Adrenal gland (tissue), 12 donors: ENCODE results near the gene HSPA8. TPM values are rescaled to one million over a fixed set of nuclear protein-coding genes. Genes with fewer than 3 reads are reported as not detected.

Experiments used
- DNase-seq, 7 donors: peaks; one replicate each; pipeline ENCODE4 v3.0.0-alpha.2; 2019 to 2020
- H3K27ac ChIP-seq, 5 donors: fragments of 200-600 bp; sonication (generic) in 4 of 5; 1 replicate in 3 of 5; 2 replicates in 2 of 5; pipeline versions ENCODE4 v1.5.1 to v1.8.0; 2016 to 2020; ENCODE audit warnings: mild to moderate bottlenecking in 1 of 5
- H3K27me3 ChIP-seq: fragments of 200-600 bp; 2 replicates; pipeline ENCODE4 v1.8.0; 2021
- H3K36me3 ChIP-seq, 2 donors: fragments of 200-600 bp; replicated peaks in 1 of 2; 1 replicate in 1 of 2; 2 replicates in 1 of 2; pipeline versions ENCODE4 v1.5.1 to v1.8.0; 2018 to 2022
- H3K4me1 ChIP-seq, 2 donors: fragments of 200-600 bp; replicated peaks in 1 of 2; 1 replicate in 1 of 2; 2 replicates in 1 of 2; pipeline versions ENCODE4 v1.5.1 to v1.8.0; 2018 to 2021
- H3K4me3 ChIP-seq, 4 donors: fragments of 200-600 bp; sonication (generic) in 3 of 4; one replicate each; pipeline ENCODE4 v1.5.1; 2016 to 2018
- H3K9me3 ChIP-seq, 3 donors: fragments of 200-600 bp; sonication (generic) in 1 of 3; replicated peaks in 1 of 3; 1 replicate in 2 of 3; 2 replicates in 1 of 3; pipeline versions ENCODE4 v1.5.1 to v1.8.0; 2016 to 2021
- POLR2A ChIP-seq, 2 donors: fragments of 450-650 bp; IDR thresholded peaks; one replicate each; pipeline ENCODE4 v1.6.1; 2017; ENCODE audit warnings: antibody characterized with exemption in 2 of 2, mild to moderate bottlenecking in 2 of 2, moderate library complexity in 1 of 2
- WGBS, 4 donors: extraction: QIAGEN DNeasy Blood & Tissue Kit in 2 of 4; methylation state at CpG; one replicate each; pipeline versions ENCODE4 v1.1.5 to v1.1.7; 2013 to 2017; 5-methylcytosine and 5-hydroxymethylcytosine counted together
- intact Hi-C, 2 donors: fragments of 100-400 bp; cut with DNase I; formaldehyde crosslinking; loops; one replicate each; pipeline versions ENCODE4 v1.14.1 to v1.15.0; 2022 to 2023
- polyA plus RNA-seq, 3 donors: library from polyadenylated mRNA; stranded (reverse); fragments of 200-250 nt in 2 of 3; fragments of 350-450 nt in 1 of 3; fragmentation: Illumina TruSeq in 1 of 3; extraction: RNeasy Lipid Tissue Mini Kit (QIAGEN cat#74804) in 1 of 3; gene quantifications; one replicate each; pipeline ENCODE4 v1.2.3, GENCODE V29; 2013 to 2014
- total RNA-seq, 9 donors: library from RNA; depleted of rRNA in 4 of 9; stranded (reverse); fragments of >200 nt in 4 of 9; fragments of 120-200 nt in 1 of 9; fragmentation: NEBNext Ultra II Directional in 1 of 9; extraction: Animal tissue kit (Norgen Biotek cat#: 25700) in 1 of 9; gene quantifications; one replicate each; pipeline versions ENCODE4 v1.1.0 to v1.2.4, GENCODE V29; 2013 to 2023
- TF ChIP-seq, protein P1 (sequence below), 6 experiments: fragments of 450-650 bp in 4 of 6; fragments of 200-600 bp in 2 of 6; sonication (generic) in 1 of 6; IDR thresholded peaks; 1 replicate in 5 of 6; 2 replicates in 1 of 6; pipeline versions ENCODE4 v1.5.1 to v1.8.0; 2016 to 2021; ENCODE audit warnings: antibody characterized with exemption in 6 of 6, mild to moderate bottlenecking in 2 of 6, moderate library complexity in 1 of 6
- donor health status: healthy with polysubstance abuse.
- donor health status: Bipolar disorder and iron deficiency.
- donor health status: DM: yes; HTN: yes; CAD: no.
- donor health status: DM: no; HTN: no; CAD: no.
- donor health status: DM: no; HTN: no; CAD: no.
- donor health status: DM: yes; HTN: yes; CAD: no.

Gene HSPA8
- total and polyA plus RNA-seq, 12 donors = 81.6 to 4,262 (median 820) TPM

DNA sequence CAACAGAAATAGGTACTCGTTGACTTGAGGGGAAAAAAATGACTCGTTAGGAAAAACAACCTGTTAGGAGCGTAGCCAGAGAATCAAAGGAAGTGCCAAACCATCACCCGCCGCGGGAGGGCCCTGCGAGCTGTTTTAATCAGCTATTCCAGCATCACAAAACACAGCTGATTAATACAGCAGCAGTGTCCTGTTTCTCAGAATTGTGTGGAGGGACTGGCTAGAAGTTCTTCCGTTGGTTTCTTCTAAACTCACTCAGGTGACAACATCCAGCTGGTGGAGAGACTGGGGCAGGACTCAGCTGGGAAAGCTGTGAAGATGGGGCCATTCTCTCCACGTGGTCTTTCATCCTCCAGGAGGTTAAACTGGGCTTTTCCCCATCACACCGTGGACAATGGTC, 28.0 kb downstream of the HSPA8 start:
- intact Hi-C loops = no loop called here
- H3K4me1 ChIP-seq = no peaks in the 10 kb centered on the region
- no peaks in the 10 kb centered on the region for H3K27me3 ChIP-seq
- peak in 2 of 7 donors; percentile 15 to 25 for DNase-seq
- H3K9me3 ChIP-seq = no peaks in the 10 kb centered on the region
- no peak overlapping the region for H3K4me3 ChIP-seq
- H3K27ac ChIP-seq = no peak overlapping the region
- no peak for TF ChIP-seq POLR2A (IDR thresholded peaks at IDR 0.05)
- TF ChIP-seq, protein P1, sequence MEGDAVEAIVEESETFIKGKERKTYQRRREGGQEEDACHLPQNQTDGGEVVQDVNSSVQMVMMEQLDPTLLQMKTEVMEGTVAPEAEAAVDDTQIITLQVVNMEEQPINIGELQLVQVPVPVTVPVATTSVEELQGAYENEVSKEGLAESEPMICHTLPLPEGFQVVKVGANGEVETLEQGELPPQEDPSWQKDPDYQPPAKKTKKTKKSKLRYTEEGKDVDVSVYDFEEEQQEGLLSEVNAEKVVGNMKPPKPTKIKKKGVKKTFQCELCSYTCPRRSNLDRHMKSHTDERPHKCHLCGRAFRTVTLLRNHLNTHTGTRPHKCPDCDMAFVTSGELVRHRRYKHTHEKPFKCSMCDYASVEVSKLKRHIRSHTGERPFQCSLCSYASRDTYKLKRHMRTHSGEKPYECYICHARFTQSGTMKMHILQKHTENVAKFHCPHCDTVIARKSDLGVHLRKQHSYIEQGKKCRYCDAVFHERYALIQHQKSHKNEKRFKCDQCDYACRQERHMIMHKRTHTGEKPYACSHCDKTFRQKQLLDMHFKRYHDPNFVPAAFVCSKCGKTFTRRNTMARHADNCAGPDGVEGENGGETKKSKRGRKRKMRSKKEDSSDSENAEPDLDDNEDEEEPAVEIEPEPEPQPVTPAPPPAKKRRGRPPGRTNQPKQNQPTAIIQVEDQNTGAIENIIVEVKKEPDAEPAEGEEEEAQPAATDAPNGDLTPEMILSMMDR (IDR thresholded peaks at IDR 0.05) = peak in 1 of 6 experiments; percentile 15
- no peaks in the 10 kb centered on the region for H3K36me3 ChIP-seq
- WGBS, 4 donors = 61 to 71% (median 67%) methylated on average over 10 of the region's 10 CpGs

DNA sequence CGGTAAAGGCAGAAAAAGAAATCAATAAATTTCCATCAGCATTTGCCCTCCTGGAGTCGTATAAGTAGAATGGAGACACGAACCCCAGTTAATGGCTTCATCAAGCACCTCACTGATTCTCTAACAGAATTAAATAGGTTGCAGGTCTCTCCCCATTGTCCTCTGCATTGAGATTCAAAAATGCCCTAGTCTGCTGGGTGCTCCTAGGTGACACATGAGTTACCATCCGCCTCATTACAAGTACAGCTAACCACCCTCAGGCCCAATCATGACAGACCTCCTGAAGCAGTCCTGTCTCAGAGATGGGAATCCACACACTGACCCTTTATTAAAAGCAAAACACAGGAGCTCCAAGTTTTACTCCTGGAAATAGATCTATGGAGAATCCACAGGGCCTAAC, 31.4 kb downstream of the HSPA8 start:
- TF ChIP-seq POLR2A (IDR thresholded peaks at IDR 0.05) = no peak
- TF ChIP-seq, protein P1 (IDR thresholded peaks at IDR 0.05) = no peak
- 79 to 84% (median 83%) methylated on average over 4 of the region's 4 CpGs for WGBS, 4 donors
- intact Hi-C loops = no loop called here

DNA sequence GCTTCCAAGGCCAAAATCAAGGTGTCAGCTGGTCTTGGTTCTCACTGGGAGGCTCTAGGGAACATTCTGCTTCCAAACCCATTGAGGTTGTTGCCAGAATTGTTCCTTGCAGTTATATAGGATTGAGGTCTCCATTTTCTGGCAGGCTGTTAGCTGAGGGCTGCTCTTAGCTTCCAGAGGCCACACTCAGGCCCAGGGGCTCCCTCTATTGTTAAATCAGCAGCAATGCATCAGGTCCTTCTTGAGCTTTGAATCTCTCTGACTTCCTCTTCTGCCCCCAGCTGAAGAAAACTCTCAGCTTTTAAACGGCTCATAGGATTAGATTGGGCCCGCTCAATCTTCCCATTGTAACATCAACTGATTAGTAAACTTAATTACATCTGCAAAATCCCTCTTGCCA, 41.0 kb downstream of the HSPA8 start:
- WGBS, 4 donors = 38 to 49% (median 47%) methylated on average over 2 of the region's 2 CpGs
- H3K4me1 ChIP-seq = no peaks in the 10 kb centered on the region
- no peak overlapping the region for H3K27ac ChIP-seq
- intact Hi-C loops = loop anchor here in 1 of 2 donors (5.0 kb wide), 2 partner anchors 109 to 159 kb away; no protein-coding TSS in a partner anchor
- no peaks in the 10 kb centered on the region for H3K36me3 ChIP-seq
- H3K4me3 ChIP-seq = no peak overlapping the region
- no peaks in the 10 kb centered on the region for H3K9me3 ChIP-seq
- no peak for TF ChIP-seq POLR2A (IDR thresholded peaks at IDR 0.05)
- TF ChIP-seq, protein P1 (IDR thresholded peaks at IDR 0.05) = peak; percentile 18 to 45 (median 32)
- peaks cover 8% of the 10 kb centered on the region for H3K27me3 ChIP-seq
- peak in 6 of 7 donors; percentile 20 to 63 (median 30) for DNase-seq

More for the DNA sequence above, 31.4 kb downstream of the HSPA8 start:
- H3K36me3 ChIP-seq = no peaks in the 10 kb centered on the region
- no peak for DNase-seq
- H3K9me3 ChIP-seq = no peaks in the 10 kb centered on the region
- H3K27me3 ChIP-seq = no peaks in the 10 kb centered on the region
- H3K27ac ChIP-seq = no peak overlapping the region
- no peak overlapping the region for H3K4me3 ChIP-seq
- no peaks in the 10 kb centered on the region for H3K4me1 ChIP-seq

DNA sequence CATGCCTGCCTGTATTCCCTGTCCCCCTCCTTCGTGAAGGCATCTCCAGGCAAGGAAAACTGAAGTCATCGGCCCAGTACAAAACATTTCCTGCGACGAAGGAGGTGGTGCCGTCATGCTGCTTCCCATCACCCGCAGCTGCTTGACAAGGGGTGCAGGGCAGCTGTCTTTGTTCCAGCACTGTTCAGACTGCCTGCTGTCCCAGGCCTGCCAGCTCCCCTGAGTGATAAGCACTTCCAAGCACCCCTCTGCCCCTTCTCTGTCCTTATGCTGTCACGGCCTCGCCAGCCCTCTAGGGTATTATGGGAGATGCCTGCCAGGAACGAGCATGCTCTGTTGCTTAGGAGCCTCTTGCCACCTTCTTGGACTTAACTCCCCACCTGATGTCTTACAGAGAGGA, 43.2 kb downstream of the HSPA8 start:
- no peak overlapping the region for H3K4me3 ChIP-seq
- DNase-seq = no peak
- H3K36me3 ChIP-seq = no peaks in the 10 kb centered on the region
- peaks cover 4% of the 10 kb centered on the region for H3K27me3 ChIP-seq
- TF ChIP-seq POLR2A (IDR thresholded peaks at IDR 0.05) = no peak
- TF ChIP-seq, protein P1 (IDR thresholded peaks at IDR 0.05) = no peak
- H3K9me3 ChIP-seq = no peaks in the 10 kb centered on the region
- no peak overlapping the region for H3K27ac ChIP-seq
- whole genome bisulfite sequencing, 4 donors = 80 to 94% (median 88%) methylated on average over 6 to 9 of the region's 9 CpGs
- H3K4me1 ChIP-seq = no peaks in the 10 kb centered on the region
- intact Hi-C loops = loop anchor here in 1 of 2 donors (10.0 kb wide), 1 partner anchor 144 kb away; no protein-coding TSS in a partner anchor
